Activated CD8-positive, alpha-beta memory T cell treated with anti-CD3 and anti-CD28 coated beads, Interleukin-2, amount 50 U/mL, for 48 hours (primary cell): ENCODE data around the gene ZNF579.

Source experiments
- DNase-seq: peaks from one replicate; pipeline ENCODE4 v3.0.0-alpha.2; 2020

ZNF579 gene

DNA sequence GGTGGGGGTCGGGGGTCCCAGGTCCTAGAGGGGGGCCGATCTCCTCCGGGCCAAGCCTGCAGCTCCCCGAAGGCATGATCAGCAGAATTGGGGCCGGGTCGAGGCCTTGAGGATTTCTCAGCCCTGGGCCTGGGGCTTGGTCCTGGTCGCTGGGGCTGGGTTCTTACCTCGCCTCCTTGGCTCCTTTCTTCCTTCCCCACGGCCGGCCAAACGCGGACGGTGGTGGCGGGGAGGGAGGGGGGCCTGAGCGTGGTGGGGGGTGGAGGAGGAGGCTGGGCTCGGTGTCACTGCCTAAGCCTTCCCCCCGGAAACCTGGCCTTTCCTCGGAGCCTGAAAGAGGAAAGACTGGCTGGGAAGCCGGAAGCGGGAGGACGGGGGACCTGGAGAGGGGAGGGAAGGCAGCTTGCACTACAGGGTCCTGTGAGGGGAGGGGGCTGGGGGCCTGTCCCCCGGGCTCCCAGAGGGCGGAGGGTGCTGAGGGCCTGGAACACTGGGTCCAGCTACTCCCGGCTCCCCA lies at the start of gene ZNF579:
Gene ZNF579 (minus strand): TSS at position 221 of the 517 bp plus-strand sequence. CDS start 1,209 bp downstream, outside the sequence.
- DNase-seq, result peak; percentile 89

DNA sequence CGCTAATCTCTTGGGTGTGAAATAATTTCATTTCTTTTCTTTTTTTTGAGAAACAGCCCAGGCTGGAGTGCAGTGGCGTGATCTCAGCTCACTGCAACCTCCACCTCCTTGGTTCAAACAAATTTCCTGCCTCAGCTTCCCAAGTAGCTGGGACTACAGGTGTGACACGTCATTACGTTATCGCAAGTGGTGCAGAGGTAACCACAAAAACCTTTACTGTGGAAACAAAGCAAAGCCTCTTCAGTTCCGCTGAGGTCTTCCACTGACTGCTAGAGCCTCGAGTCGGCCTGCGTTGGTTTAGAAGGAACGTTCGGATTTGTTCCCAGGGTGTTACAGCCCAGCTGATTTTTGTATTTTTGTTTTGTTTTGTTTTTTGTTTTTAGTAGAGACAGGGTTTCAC lies 45.7 kb upstream of the ZNF579 start:
- peak; percentile 62 for DNase-seq

- no peak for DNase-seq
Observed at GRCh38 chr19:55625004-55625326, 44.3 kb upstream of the ZNF579 start.

GRCh38 chr19:55624109-55625003 lies 43.7 kb upstream of the ZNF579 start, which contains the start of gene ZNF784:
Gene ZNF784, minus strand, starts transcription at chr19:55624566. Its CDS starts 5 bp downstream, at chr19:55624561.
- peak; percentile 98 for DNase-seq

DNA sequence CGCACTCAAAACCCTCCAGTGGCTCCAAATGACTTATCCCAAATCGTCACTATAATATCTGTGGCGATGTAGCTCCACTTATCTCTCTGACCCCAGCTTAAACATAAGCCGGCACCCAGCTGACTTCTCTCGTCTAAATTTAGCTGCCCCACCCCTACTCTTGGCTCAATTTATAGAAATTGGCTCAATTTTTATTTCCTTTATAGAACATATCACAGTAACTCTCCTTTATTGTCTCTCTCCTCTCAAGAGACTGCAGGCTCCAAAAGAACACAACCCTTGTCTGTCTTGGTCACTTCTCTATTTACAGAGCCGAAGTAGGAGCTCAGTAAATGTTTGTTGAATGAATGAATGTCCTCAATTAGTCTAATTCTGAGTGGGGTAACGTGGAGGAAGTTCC lies 42.9 kb upstream of the ZNF579 start:
- DNase-seq, result no peak

DNA sequence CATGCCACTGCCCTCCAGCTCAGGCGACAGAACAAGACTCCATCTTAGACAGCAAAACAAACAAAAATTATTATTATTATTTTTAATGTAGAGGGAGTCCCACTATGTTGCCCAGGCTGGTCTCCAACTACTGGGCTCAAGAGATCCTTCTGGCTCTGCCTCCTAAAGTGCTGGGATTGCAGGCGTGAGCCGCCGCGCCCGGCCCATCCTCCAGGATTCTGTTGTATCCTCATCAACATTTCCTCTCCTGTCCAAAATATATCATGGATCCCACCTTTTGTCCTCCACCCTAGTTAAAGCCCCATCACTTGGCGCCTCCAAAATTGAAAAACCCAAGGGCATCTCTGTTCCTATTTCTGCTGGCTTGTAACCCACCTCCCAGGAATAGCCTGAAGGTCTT lies 42.5 kb upstream of the ZNF579 start:
- no peak for DNase-seq

DNA sequence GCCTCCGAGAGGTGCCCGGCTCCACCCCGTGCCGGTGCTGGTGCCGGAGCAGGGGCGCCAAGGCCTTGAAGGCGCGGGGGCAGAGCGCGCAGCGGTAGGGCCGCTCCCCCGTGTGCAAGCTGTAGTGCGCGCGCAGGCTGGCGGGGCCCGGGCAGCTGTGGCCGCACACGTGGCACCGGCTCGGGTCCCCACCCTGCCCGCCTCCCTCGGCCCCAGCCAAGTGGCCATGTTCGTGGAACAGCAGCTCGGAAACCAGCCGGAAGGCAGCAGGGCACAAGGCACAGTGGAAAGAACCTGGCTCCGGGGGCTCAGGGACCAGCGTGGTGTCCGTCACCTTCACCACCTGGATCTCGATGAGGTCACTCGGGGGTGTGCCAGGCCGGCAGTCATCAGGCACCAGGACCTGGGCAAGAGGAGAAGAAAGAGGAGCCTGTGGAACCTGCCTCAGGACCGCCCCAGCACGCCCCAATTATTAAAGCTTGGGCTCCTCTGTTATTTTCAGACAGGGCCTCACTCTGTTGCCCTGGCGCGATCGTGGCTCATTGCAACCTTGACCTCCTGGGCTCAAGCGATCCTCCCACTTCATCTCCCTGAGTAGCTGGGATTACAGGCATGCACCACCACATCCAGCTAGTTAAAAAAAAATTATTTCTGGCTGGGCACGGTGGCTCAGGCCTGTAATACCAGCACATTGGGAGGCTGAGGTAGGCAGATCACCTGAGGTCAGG lies 41.8 kb upstream of the ZNF579 start:
- DNase-seq, result no peak

DNA sequence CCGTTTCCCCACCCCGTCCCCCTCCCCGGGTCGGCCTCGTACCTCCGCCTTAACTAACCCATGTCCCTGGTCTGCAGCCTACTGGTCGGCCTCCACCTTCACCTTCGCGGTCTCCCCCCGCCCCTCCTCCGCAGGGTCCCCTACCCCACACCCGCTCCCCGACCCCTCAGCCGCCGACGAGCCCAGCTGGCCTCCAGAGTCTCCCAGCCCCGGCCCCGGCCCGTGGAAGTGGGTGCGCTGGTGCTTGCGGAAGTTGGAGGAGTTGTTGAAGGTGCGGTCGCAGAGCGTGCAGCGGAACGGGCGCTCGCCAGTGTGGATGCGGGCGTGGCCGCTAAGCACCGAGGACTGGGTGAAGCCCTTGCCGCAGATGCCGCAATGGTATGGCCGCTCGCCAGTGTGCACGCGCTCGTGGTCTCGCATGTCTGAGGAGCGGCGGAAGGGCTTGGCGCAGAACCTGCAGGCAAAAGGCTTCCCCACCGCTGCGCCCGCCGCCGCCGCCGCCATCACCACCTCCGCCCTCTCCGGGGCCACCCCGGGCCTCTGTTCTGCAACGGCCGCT lies 41.1 kb upstream of the ZNF579 start:
- DNase-seq, result no peak

- DNase-seq, result no peak
Observed at GRCh38 chr19:55621205-55621672, 40.6 kb upstream of the ZNF579 start.

DNA sequence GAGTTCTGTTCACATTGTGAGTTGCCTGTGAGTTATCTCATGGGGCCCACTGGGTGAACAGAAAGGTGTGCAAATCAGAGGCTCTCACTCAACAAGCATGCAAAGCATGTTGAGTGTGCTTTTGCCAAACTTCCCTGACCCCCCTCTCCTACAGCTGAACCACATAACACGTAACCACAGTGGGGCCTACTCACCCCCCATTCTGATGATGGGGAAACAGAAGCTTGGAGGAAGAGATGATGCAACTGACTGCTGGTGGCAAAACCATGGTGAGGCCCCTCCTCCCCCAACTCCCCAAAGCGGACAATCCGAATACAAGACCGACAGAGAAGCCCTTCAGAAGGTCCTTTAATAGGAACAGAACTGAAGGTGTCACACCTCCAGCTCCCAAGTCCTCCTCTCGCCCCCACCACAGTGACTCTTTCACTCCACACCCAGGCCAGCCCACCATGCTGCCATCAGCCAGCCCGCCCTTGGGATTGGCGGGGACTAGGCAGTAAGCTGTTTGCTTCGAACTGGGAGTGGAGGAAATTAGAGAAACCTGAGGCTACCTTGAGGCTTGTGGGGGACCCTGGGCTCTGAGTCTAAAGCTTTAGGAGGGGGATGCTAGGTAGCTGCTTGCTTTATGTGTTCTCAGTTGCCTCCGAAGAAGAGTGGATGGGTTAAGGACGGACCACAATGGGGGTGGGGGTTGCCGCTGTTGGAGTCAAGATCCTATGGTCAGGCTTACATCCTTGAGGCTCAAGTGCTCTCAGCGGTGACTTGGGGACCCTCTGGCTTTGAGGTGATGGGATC lies 40.0 kb upstream of the ZNF579 start:
- DNase-seq, result peak; percentile 62

GRCh38 chr19:55619286-55619685 lies 38.6 kb upstream of the ZNF579 start:
- no peak for DNase-seq

- no peak for DNase-seq
Observed at GRCh38 chr19:55618426-55618825, 37.8 kb upstream of the ZNF579 start.

GRCh38 chr19:55617426-55617825 lies 36.8 kb upstream of the ZNF579 start:
- no peak for DNase-seq

- DNase-seq, result no peak
Observed at GRCh38 chr19:55616395-55616875, 35.8 kb upstream of the ZNF579 start.

GRCh38 chr19:55615543-55616394 lies 35.1 kb upstream of the ZNF579 start:
- DNase-seq, result no peak

DNA sequence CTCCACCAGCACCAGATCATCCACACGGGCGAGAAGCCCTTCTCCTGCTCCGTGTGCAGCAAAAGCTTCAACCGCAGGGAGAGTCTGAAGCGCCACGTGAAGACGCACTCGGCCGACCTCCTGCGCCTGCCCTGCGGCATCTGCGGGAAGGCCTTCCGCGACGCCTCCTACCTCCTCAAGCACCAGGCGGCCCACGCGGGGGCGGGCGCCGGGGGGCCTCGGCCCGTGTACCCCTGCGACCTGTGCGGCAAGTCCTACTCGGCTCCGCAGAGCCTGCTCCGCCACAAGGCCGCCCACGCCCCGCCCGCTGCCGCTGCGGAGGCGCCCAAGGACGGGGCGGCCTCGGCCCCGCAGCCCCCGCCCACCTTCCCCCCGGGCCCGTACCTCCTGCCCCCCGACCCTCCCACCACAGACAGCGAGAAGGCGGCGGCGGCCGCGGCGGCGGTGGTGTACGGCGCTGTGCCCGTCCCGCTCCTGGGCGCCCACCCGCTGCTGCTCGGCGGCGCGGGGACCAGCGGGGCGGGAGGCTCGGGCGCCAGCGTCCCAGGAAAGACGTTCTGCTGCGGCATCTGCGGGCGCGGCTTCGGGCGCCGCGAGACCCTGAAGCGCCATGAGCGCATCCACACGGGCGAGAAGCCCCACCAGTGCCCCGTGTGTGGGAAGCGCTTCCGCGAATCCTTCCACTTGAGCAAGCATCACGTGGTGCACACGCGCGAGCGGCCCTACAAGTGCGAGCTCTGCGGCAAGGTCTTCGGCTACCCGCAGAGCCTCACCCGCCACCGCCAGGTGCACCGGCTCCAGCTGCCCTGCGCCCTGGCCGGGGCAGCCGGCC lies 34.3 kb upstream of the ZNF579 start:
- no peak for DNase-seq

DNA sequence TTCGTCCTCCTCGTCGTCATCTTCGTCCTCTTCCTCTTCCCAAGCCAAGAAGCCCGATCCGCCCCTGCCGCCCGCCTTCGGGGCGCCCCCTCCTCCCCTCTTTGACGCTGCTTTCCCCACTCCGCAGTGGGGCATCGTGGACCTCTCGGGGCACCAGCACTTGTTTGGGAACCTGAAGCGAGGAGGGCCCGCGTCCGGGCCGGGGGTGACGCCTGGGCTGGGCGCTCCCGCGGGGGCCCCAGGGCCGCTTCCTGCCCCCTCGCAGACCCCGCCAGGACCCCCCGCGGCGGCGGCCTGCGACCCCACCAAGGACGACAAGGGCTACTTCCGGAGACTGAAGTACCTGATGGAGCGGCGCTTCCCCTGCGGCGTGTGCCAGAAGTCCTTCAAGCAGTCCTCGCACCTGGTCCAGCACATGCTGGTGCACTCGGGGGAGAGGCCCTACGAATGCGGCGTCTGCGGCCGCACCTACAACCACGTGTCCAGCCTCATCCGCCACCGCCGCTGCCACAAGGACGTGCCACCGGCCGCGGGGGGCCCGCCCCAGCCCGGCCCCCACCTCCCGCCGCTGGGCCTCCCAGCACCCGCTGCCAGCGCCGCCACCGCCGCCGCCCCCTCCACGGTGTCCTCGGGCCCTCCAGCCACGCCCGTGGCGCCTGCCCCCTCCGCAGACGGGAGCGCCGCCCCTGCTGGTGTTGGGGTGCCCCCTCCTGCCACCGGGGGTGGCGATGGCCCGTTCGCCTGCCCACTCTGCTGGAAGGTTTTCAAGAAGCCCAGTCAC lies 33.5 kb upstream of the ZNF579 start:
- DNase-seq, result no peak

- DNase-seq, result no peak
Observed at GRCh38 chr19:55613396-55613795, 32.7 kb upstream of the ZNF579 start.

DNA sequence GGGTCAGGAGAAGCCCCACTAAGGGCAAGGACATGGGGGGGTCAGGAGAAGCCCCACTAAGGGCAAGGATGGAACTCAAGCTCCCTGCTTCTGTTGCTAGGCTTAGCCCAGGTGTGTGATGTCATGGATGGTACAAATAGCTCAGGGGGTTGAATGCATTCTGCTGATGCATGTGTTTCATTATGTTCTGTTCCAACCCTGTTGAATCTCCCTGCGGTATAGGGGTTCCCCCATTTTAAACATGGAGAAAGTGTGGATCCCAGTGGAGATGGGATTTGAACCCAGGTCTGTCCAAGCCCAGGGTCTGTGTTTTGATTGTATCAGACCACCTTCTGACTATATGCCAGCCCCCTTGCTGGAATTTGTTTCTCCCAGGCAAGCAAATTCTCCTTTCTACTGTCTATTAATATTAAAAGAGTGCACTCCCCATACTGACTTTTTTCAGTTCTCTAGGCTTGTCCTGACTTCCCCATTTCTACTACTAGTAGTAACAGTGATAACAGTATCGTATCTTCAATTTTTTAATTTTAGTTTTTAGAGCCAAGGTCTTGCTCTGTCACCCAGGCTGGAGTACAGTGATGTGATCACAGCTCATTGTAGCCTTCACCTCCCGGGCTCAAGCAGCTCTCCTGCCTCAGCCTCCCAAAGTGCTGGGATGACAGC lies 31.5 kb upstream of the ZNF579 start:
- DNase-seq, result no peak
